Esophagus (tissue), 2 donors: ENCODE measurements around the gene PROSER3. TPM values are rescaled to one million over a fixed set of nuclear protein-coding genes. Genes with fewer than 3 reads are reported as not detected.
"Not testable (repeated sequence)": the region's sequence is repeated elsewhere in the genome, so short reads cannot be mapped to it uniquely, and the experiment has no call there.

Source experiments
- H3K27ac ChIP-seq, 2 donors: one replicate each; pipeline ENCODE4 v1.5.1; 2013; ENCODE audit warnings: low read depth in 2 of 2, mild to moderate bottlenecking in 2 of 2, inconsistent platforms in 1 of 2, low read length in 1 of 2, moderate library complexity in 1 of 2
- H3K27me3 ChIP-seq, 2 donors: one replicate each; pipeline ENCODE4 v1.6.1; 2013; ENCODE audit warnings: low read length in 2 of 2, control low read depth in 1 of 2, mild to moderate bottlenecking in 1 of 2; ENCODE audit not compliant: insufficient read depth in 2 of 2, control insufficient read depth in 1 of 2
- H3K36me3 ChIP-seq, 2 donors: one replicate each; pipeline ENCODE4 v1.6.1; 2013; ENCODE audit warnings: low read length in 1 of 2; ENCODE audit not compliant: control insufficient read depth in 2 of 2, insufficient read depth in 2 of 2
- H3K4me1 ChIP-seq, 2 donors: one replicate each; pipeline ENCODE4 v1.6.1; 2013; ENCODE audit warnings: low read length in 1 of 2; ENCODE audit not compliant: control insufficient read depth in 2 of 2, insufficient read depth in 2 of 2
- H3K4me3 ChIP-seq, 2 donors: one replicate each; pipeline ENCODE4 v1.5.1; 2013; ENCODE audit warnings: low read length in 2 of 2, mild to moderate bottlenecking in 2 of 2, low read depth in 1 of 2, moderate library complexity in 1 of 2
- H3K9me3 ChIP-seq, 2 donors: one replicate each; pipeline ENCODE4 v1.6.1; 2013; ENCODE audit warnings: mild to moderate bottlenecking in 2 of 2, low read depth in 1 of 2, low read length in 1 of 2, moderate library complexity in 1 of 2; ENCODE audit not compliant: control insufficient read depth in 2 of 2, insufficient read depth in 1 of 2
- WGBS, 2 donors: extraction: QIAGEN DNeasy Blood & Tissue Kit; methylation state at CpG; one replicate each; pipeline ENCODE4 v1.1.7; 2013; 5-methylcytosine and 5-hydroxymethylcytosine counted together
- polyA plus RNA-seq, 2 donors: library from polyadenylated mRNA; stranded (reverse); fragments of 200-250 nt; gene quantifications; one replicate each; pipeline ENCODE4 v1.2.3, GENCODE V29; 2013
- donor health status: healthy with polysubstance abuse.
- donor health status: Bipolar disorder and iron deficiency.

PROSER3 gene
- polyA plus RNA-seq, 2 donors = 5.5 to 13.8 TPM

- Histone ChIP-seq H3K4me1 (peaks cover 0 to 22% of the 10 kb centered on the region in 2 donors), H3K4me3 (peak overlapping the region; percentile 21 to 39), H3K9me3 (no peaks in the 10 kb centered on the region), H3K27me3 (no peaks in the 10 kb centered on the region), H3K36me3 (peaks cover 4 to 23% of the 10 kb centered on the region in 2 donors), H3K27ac (peak overlapping the region; percentile 85 to 87)
- 5 to 6% methylated on average over 19 of the region's 19 CpGs for WGBS, 2 donors
These were observed 686 bp upstream of the PROSER3 start for GRCh38 chr19:35757231-35757748.

GRCh38 chr19:35759697-35760096 lies 1.7 kb downstream of the PROSER3 start:
- Histone ChIP-seq H3K4me3 (no peak overlapping the region), H3K27ac (no peak overlapping the region), H3K36me3 (peaks cover 0 to 6% of the 10 kb centered on the region in 2 donors), H3K27me3 (no peaks in the 10 kb centered on the region), H3K9me3 (no peaks in the 10 kb centered on the region), H3K4me1 (peaks cover 0 to 22% of the 10 kb centered on the region in 2 donors)
- 93 to 94% methylated on average over 2 of the region's 2 CpGs for WGBS, 2 donors

- WGBS, 2 donors = 93 to 95% methylated on average over 4 of the region's 4 CpGs
These were observed 2.9 kb downstream of the PROSER3 start for GRCh38 chr19:35760711-35761349.

GRCh38 chr19:35764432-35765315 lies 6.7 kb downstream of the PROSER3 start:
- no peaks in the 10 kb centered on the region for H3K4me1 ChIP-seq
- H3K36me3 ChIP-seq = peaks cover 3 to 16% of the 10 kb centered on the region in 2 donors
- no peaks in the 10 kb centered on the region for H3K9me3 ChIP-seq
- H3K4me3 ChIP-seq = no peak overlapping the region
- no peak overlapping the region for H3K27ac ChIP-seq
- 91 to 95% methylated on average over 17 of the region's 17 CpGs for WGBS, 2 donors
- H3K27me3 ChIP-seq = no peaks in the 10 kb centered on the region

More at GRCh38 chr19:35760711-35761349, 2.9 kb downstream of the PROSER3 start:
- H3K9me3 ChIP-seq = no peaks in the 10 kb centered on the region
- peaks cover 1 to 11% of the 10 kb centered on the region in 2 donors for H3K36me3 ChIP-seq
- no peak overlapping the region for H3K27ac ChIP-seq
- H3K4me1 ChIP-seq = peaks cover 0 to 15% of the 10 kb centered on the region in 2 donors
- no peaks in the 10 kb centered on the region for H3K27me3 ChIP-seq
- no peak overlapping the region for H3K4me3 ChIP-seq

- peaks cover 3 to 16% of the 10 kb centered on the region in 2 donors for H3K36me3 ChIP-seq
- WGBS, 2 donors = 83 to 89% methylated on average over 11 of the region's 11 CpGs
These were observed 8.7 kb downstream of the PROSER3 start for GRCh38 chr19:35766571-35767104.

GRCh38 chr19:35767288-35768081 lies 9.5 kb downstream of the PROSER3 start:
- no peaks in the 10 kb centered on the region for H3K4me1 ChIP-seq
- H3K36me3 ChIP-seq = peaks cover 3 to 11% of the 10 kb centered on the region in 2 donors
- WGBS, 2 donors = 73 to 75% methylated on average over 27 to 34 of the region's 34 CpGs

More at GRCh38 chr19:35766571-35767104, 8.7 kb downstream of the PROSER3 start:
- Histone ChIP-seq H3K4me3 (no peak overlapping the region), H3K9me3 (no peaks in the 10 kb centered on the region), H3K27me3 (no peaks in the 10 kb centered on the region), H3K4me1 (no peaks in the 10 kb centered on the region), H3K27ac (no peak overlapping the region)

GRCh38 chr19:35768082-35768421 lies 10.1 kb downstream of the PROSER3 start:
- Histone ChIP-seq H3K27me3 (no peaks in the 10 kb centered on the region), H3K9me3 (no peaks in the 10 kb centered on the region), H3K4me3 (no peak overlapping the region), H3K4me1 (no peaks in the 10 kb centered on the region), H3K27ac (no peak overlapping the region), H3K36me3 (peaks cover 3 to 11% of the 10 kb centered on the region in 2 donors)
- 70 to 80% methylated on average over 15 of the region's 15 CpGs for WGBS, 2 donors

More at GRCh38 chr19:35767288-35768081, 9.5 kb downstream of the PROSER3 start:
- H3K9me3 ChIP-seq = no peaks in the 10 kb centered on the region
- no peaks in the 10 kb centered on the region for H3K27me3 ChIP-seq
- H3K27ac ChIP-seq = no peak overlapping the region
- H3K4me3 ChIP-seq = no peak overlapping the region

GRCh38 chr19:35772362-35772761 lies 14.4 kb downstream of the PROSER3 start:
- not testable (repeated sequence) for H3K27ac ChIP-seq

More at GRCh38 chr19:35772362-35772761, 14.4 kb downstream of the PROSER3 start:
- 92% methylated on average over 5 of the region's 5 CpGs for WGBS, 2 donors
- H3K36me3 ChIP-seq, H3K27me3 ChIP-seq, H3K4me3 ChIP-seq, H3K4me1 ChIP-seq, H3K9me3 ChIP-seq: not testable (repeated sequence)
